Measurements from ENCODE around the gene MACC1. TPM values are rescaled to one million over a fixed set of nuclear protein-coding genes. Genes with fewer than 3 reads are reported as not detected.

The MACC1 gene
- total and polyA plus RNA-seq, 2 of the 13 experiments (the other 11 are each of a cell fraction or from before 2014, with no cell fraction given) = 0.04 TPM; not detected in 1

GRCh38 chr7:20219446-20220292 lies 2.5 kb upstream of the MACC1 start (continued):
- peak; percentile 55 for TF ChIP-seq HNF1A (IDR thresholded peaks at IDR 0.05; ENCODE audit: low read depth)
- peak; percentile 65; the same call in 1 of the 2 replicates for TF ChIP-seq HNF1A (CRISPR knock-in tag; IDR thresholded peaks at IDR 0.05; ENCODE audit: borderline replicate concordance)
- TF ChIP-seq, protein P1, sequence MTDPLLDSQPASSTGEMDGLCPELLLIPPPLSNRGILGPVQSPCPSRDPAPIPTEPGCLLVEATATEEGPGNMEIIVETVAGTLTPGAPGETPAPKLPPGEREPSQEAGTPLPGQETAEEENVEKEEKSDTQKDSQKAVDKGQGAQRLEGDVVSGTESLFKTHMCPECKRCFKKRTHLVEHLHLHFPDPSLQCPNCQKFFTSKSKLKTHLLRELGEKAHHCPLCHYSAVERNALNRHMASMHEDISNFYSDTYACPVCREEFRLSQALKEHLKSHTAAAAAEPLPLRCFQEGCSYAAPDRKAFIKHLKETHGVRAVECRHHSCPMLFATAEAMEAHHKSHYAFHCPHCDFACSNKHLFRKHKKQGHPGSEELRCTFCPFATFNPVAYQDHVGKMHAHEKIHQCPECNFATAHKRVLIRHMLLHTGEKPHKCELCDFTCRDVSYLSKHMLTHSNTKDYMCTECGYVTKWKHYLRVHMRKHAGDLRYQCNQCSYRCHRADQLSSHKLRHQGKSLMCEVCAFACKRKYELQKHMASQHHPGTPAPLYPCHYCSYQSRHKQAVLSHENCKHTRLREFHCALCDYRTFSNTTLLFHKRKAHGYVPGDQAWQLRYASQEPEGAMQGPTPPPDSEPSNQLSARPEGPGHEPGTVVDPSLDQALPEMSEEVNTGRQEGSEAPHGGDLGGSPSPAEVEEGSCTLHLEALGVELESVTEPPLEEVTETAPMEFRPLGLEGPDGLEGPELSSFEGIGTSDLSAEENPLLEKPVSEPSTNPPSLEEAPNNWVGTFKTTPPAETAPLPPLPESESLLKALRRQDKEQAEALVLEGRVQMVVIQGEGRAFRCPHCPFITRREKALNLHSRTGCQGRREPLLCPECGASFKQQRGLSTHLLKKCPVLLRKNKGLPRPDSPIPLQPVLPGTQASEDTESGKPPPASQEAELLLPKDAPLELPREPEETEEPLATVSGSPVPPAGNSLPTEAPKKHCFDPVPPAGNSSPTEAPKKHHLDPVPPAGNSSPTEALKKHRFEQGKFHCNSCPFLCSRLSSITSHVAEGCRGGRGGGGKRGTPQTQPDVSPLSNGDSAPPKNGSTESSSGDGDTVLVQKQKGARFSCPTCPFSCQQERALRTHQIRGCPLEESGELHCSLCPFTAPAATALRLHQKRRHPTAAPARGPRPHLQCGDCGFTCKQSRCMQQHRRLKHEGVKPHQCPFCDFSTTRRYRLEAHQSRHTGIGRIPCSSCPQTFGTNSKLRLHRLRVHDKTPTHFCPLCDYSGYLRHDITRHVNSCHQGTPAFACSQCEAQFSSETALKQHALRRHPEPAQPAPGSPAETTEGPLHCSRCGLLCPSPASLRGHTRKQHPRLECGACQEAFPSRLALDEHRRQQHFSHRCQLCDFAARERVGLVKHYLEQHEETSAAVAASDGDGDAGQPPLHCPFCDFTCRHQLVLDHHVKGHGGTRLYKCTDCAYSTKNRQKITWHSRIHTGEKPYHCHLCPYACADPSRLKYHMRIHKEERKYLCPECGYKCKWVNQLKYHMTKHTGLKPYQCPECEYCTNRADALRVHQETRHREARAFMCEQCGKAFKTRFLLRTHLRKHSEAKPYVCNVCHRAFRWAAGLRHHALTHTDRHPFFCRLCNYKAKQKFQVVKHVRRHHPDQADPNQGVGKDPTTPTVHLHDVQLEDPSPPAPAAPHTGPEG (CRISPR knock-in tag; IDR thresholded peaks at IDR 0.05) = no peak; the same call in 1 of the 2 replicates
- peak; percentile 68 for TF ChIP-seq ZNF629 (CRISPR knock-in tag; conservative IDR thresholded peaks at IDR 0.05)
- TF ChIP-seq ZNF20 (CRISPR knock-in tag; IDR thresholded peaks at IDR 0.05) = no peak
- TF ChIP-seq ZFP36L1 (CRISPR knock-in tag; IDR thresholded peaks at IDR 0.05) = no peak
- peak; percentile 65 to 74 for TF ChIP-seq MAFK (conservative IDR thresholded peaks at IDR 0.05 in 1 of 2, IDR thresholded peaks at IDR 0.05 in 1 of 2; ENCODE audit: low read length in 2 of 2)
- TF ChIP-seq ZMYM4 (CRISPR knock-in tag; IDR thresholded peaks at IDR 0.05) = peak; percentile 98
- no peak for TF ChIP-seq ZNF333 (CRISPR knock-in tag; IDR thresholded peaks at IDR 0.05; ENCODE audit: borderline replicate concordance)
- TF ChIP-seq PAF1 (CRISPR knock-in tag; IDR thresholded peaks at IDR 0.05) = no peak
- TF ChIP-seq SNAPC2 (CRISPR knock-in tag; IDR thresholded peaks at IDR 0.05) = peak; percentile 94
- no peak for TF ChIP-seq ADNP (CRISPR knock-in tag; IDR thresholded peaks at IDR 0.05)
- TF ChIP-seq TOE1 (CRISPR knock-in tag; IDR thresholded peaks at IDR 0.05) = no peak
- no peak for TF ChIP-seq SP2 (CRISPR knock-in tag; IDR thresholded peaks at IDR 0.05)
- TF ChIP-seq IKZF1 (IDR thresholded peaks at IDR 0.05) = no peak
- TF ChIP-seq ZNF224 (CRISPR knock-in tag; IDR thresholded peaks at IDR 0.05) = no peak
- TF ChIP-seq GABPB1 (CRISPR knock-in tag; IDR thresholded peaks at IDR 0.05) = peak; percentile 84
- TF ChIP-seq ZNF746 (CRISPR knock-in tag; IDR thresholded peaks at IDR 0.05) = no peak; the same call in 1 of the 2 replicates
- peak; percentile 80 for TF ChIP-seq MIER2 (CRISPR knock-in tag; IDR thresholded peaks at IDR 0.05)
- peak; percentile 3; the same call in 1 of the 2 replicates for TF ChIP-seq ZNF343 (CRISPR knock-in tag; IDR thresholded peaks at IDR 0.05)
- TF ChIP-seq AKAP8 (CRISPR knock-in tag; IDR thresholded peaks at IDR 0.05) = 0 out of 2 replicates have a peak, but pooled peaks have one; percentile 52
- no peak; the same call in 1 of the 2 replicates for TF ChIP-seq NR2F2 (IDR thresholded peaks at IDR 0.05; ENCODE audit: borderline replicate concordance, low read depth)
